GM19351 (cell line): ENCODE results near the gene IREB2.
"Not testable (repeated sequence)": the region's sequence is repeated elsewhere in the genome, so short reads cannot be mapped to it uniquely, and the experiment has no call there.

Source experiments
- ATAC-seq: cut with Tn5 transposase; IDR thresholded peaks from one replicate; pipeline ENCODE4 v1.9.1; 2021; ENCODE audit warnings: mild to moderate bottlenecking, moderate library complexity; ENCODE audit not compliant: unreplicated experiment

Gene IREB2

GRCh38 chr15:78432664-78433063, 5.4 kb upstream of the IREB2 start:
- no peak for ATAC-seq

- ATAC-seq = no peak
Measured at GRCh38 chr15:78434134-78434533, 3.9 kb upstream of the IREB2 start.

GRCh38 chr15:78434711-78435110, 3.3 kb upstream of the IREB2 start:
- ATAC-seq = not testable (repeated sequence)

GRCh38 chr15:78437107-78437761, 782 bp upstream of the IREB2 start:
- ATAC-seq = no peak

GRCh38 chr15:78438619-78439285, 736 bp downstream of the IREB2 start:
- ATAC-seq = no peak

- ATAC-seq = no peak
Measured at GRCh38 chr15:78440375-78441373, 2.7 kb downstream of the IREB2 start.

GRCh38 chr15:78444255-78444654, 6.2 kb downstream of the IREB2 start:
- no peak for ATAC-seq

GRCh38 chr15:78445875-78446274, 7.9 kb downstream of the IREB2 start:
- ATAC-seq = no peak

- ATAC-seq = no peak
Measured at GRCh38 chr15:78446551-78446950, 8.5 kb downstream of the IREB2 start.

- ATAC-seq = no peak
Measured at GRCh38 chr15:78448441-78449219, 10.6 kb downstream of the IREB2 start.

- ATAC-seq = no peak
Measured at GRCh38 chr15:78449220-78449999, 11.4 kb downstream of the IREB2 start.

- ATAC-seq = no peak
Measured at GRCh38 chr15:78450285-78450858, 12.4 kb downstream of the IREB2 start.

GRCh38 chr15:78452485-78452884, 14.5 kb downstream of the IREB2 start:
- ATAC-seq = no peak

GRCh38 chr15:78453447-78453846, 15.4 kb downstream of the IREB2 start:
- no peak for ATAC-seq

- ATAC-seq = no peak
Measured at GRCh38 chr15:78454992-78455391, 17.0 kb downstream of the IREB2 start.

GRCh38 chr15:78455749-78456148, 17.7 kb downstream of the IREB2 start:
- no peak for ATAC-seq

GRCh38 chr15:78456426-78456825, 18.4 kb downstream of the IREB2 start:
- no peak for ATAC-seq

- ATAC-seq = no peak
Measured at GRCh38 chr15:78457101-78457500, 19.1 kb downstream of the IREB2 start.

- ATAC-seq = no peak
Measured at GRCh38 chr15:78460737-78461136, 22.7 kb downstream of the IREB2 start.
